Stimulated activated CD4-positive, alpha-beta T cell treated with anti-CD3 and anti-CD28 coated beads, Interleukin-12 subunit alpha, Interleukin-12 subunit beta, amount 100 ng/mL, for 24 hours (primary cell): Measurements from ENCODE around the gene DLL1.

Experiments
- DNase-seq, 2 experiments: peaks; one replicate each; pipeline ENCODE4 v3.0.0-alpha.2; 2020; ENCODE audit warnings: low read depth in 2 of 2

Gene DLL1

DNA sequence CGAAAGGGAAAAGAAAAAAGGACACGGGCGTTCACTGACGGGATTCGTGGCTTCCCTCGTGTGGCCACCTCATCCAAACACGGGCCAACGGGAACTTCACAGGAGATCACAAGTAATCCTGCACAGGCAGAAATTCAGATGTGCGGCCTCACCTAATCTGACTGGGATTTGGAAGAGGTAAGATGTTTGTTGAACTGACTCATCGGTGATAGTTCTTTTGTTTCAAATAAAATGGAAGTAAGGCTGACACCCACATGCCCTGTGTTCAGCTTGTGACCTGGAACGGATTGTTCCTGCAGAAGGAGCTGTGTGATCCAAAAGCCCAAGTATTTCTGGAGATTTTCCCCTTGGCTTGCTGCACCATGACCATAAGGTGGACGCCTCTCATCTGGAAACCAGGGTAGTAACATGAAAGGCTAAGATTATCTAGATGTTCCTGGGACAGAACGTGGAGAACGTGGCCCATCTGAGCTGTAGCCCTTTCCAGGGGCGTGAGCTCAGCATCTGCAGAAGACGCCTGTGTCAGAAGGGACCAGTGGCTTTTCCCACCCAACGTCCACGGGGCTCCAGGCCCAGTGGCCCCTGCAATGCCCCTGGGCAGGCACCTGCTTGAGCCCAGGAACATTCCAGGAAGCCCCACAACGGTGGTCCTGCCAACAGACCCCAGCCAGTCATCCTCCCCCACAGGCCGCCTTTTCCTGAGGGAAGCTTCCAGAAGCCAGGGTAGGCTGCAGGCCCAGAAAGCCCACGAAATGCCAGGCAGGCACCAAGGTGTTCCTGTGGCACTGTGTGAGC, 39.7 kb downstream of the DLL1 start:
- no peak for DNase-seq

DNA sequence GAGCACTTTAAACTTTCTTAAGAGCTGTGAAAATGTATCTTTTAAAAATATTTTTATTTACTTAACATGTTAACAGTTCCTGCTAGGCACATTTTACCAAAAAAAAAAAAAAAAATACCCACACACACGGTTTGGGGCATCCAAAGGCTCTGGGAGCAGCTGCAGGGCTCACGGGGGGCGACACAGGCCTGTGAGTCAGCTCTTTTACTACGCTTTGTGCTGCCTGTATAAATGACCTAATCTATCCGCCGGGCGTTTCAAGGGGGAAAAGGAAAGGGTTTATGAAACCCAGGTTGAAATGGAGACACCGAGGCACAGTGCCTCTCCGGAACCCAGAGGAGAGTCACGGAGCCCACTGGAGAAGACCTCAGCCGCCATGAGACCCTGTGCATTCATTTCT, 40.4 kb downstream of the DLL1 start:
- no peak for DNase-seq

- no peak for DNase-seq
Measured at GRCh38 chr6:170249817-170250216, 41.1 kb downstream of the DLL1 start.

GRCh38 chr6:170248861-170249600, 41.8 kb downstream of the DLL1 start:
- no peak for DNase-seq

DNA sequence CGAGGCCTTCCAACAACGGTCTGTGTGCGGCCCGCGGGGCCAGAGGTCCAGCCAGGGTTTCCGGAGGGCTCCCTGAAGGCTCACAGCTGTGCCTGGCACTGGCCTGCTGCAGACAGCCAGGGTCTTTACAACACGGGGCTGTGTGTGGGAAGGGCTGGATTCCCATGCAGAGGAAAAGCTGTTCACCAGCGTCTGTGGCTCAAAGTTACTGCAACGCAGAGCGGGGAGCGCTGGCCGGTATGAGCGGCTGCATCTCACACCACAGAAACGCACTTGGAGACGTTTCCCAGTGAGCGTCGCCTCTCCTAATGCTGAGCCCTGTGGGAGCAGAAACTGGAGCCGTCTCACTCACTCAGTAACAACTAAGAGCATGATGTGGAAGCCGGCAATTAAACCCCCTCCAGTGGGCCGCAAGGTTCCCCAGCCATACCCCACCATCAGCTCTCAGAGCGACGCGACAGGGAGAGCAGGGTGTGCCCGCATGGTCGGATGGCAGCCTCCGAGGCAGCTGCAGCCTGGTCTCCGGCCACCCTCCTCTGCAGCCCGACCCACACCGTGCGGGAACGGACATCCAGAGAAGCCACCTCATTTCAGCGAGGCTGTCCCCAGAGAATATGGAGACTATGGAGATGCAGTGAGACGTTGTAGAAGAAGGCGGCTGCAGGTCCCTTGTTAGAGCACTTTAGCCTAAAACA, 42.6 kb downstream of the DLL1 start:
- DNase-seq, result no peak

- no peak for DNase-seq
Measured at GRCh38 chr6:170247178-170247701, 43.6 kb downstream of the DLL1 start.

DNA sequence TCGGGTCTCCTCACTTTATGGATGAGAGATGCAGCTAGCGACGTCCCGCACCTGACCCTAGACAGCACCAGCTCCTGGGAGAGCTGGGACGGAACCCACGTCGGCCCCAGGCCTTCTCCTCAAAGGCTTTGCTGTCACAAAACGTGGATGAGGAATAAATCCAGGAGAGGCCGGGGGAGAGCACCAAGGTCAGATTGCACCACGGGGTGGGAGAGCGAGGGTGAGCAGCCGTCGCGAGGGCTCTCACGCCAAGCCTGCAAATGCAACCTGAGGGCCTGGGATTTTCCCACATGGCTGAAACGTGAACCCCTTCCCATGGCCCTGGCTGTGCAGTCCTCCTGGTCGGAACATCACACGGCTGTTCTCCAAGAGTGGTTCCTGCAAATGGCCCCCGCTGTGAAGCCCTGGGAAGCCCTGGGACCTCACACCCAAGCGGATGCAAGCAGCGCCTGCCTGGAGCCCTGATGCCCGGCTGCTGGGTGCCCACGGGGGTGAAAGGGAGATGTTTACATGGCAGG, 45.3 kb downstream of the DLL1 start:
- no peak for DNase-seq

DNA sequence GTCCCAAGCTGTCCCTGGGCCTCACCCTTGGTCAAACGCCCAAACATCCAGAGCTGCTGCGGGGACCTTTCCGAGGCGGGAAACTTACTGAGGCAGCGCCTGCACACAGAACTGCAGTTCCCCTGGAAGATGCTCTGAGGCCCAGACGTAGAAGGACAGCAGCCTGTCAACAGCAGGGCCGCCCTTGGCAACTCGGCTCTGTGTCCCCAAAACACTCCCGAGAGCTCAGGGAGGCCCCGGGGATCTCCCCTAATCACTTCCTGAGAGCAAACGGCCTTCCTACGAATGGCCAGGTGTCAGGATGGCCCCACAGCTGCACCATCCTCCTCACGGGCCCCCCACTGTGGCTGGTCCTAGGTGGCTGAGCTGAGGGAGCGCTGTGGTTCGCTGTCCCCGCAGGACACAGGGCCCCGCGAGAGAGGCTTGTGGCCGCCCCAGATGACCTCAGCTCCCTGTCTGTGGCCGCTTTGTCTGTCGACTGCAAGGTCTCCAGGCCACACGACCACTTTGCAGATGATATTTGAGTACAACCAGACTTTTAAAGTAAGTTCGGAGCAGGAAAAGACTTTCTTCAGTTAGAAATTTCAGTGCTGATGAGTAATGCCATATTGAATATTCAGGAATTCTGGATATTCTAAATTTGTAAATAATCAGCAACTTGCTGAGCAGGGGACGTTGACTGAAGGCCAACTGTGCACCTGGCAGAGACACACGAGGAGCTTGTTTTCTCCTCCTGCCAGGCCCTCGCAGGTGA, 46.0 kb downstream of the DLL1 start:
- no peak for DNase-seq

DNA sequence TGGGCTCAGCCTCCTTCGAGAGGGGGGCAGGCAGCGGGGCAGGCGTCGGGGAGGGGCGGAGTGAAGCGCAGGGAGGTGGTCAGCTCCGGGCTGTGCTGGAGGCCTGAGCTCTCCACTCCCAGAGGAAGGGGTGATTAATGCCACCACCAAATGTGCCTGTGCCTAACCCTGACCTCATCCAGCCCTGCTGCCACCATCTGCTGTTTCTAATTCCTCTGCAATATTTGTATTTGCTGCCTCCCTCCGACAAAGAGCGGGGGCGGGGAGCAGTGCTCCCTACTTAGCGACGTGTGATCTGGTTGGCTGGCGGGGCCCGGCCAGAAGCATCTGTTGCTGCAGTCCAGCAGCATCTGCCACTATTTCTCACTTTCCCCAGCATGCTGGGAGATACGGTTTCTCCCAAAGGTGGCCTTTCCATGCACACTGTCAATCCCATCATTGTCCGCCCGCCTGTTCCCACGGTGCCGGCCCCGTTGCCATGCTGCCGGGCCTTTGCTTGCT, 47.0 kb downstream of the DLL1 start:
- no peak for DNase-seq

GRCh38 chr6:170243386-170243785, 47.5 kb downstream of the DLL1 start:
- no peak for DNase-seq

DNA sequence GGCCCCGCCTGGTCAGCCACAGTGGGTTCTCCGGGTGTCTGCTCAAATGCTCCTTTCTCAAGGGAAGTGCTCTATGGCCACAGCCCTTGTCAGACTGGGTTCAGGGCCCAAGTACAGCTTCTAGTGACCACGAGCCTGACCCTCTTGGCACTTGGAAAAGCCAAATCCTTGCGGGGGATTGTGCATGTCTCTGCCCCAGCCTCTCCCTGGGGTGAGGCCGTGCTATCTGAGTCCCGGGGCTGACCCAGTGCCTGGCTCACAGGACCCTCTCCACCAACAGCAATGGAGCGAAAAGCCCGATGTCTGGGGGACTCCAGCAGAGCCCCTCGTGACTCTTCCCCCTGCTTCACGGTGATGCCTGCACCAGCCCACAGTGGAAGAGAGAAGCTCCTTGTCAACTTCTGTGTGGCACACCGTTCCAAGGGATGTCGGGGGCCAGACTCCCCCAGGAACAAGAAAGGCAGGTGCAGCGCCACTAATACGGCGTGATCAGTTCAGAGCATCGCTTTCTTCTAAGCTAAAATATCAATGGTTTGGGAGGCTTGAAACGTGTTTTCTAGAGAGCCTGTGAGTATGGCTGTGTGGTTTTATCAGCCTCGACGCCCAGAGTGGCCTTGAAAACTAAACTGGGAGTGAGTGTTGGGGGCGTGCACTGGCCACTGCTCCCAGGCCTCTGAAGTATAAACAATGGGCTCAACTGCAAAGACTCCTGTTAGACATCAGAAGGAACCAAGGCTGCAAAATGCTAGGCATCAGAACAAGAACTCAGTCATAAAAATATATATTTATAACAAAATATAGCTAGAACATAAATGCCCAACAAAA, 51.9 kb downstream of the DLL1 start:
- DNase-seq, result no peak

DNA sequence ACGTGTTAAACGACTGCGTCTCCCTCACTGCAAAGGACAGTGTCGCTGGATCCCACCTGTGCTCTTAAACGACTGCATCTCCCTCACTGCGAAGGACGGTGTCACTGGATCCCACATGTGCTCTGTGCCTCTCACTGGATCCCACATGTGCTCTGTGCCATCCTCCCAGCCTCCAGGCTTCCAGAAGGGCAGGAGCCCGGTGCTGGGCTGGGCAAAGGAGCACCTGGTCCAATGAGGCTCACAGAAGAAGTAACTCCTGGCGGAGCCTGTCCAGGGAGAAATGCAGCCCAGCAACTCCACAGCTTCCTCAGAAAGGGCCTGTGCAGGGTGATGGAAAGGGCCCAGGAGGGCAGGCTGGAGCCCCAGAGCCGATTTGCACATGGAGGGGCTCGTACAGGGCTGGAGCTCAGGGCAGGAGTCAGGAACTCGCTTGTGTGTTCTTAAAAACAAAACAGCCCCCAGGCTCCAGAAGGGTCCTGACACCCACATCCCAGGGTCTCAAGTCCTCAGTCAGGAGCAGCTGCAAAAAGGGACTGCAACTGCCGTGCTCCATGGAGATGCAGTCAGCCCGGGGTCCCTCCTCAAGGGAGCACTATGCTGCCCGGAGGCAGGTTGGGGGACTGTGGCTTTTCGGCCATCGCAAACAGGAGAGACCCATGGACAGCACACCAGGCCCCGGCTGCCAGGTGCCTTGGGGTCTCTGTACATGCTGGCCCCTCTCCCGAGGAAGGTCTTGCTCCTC, 52.7 kb downstream of the DLL1 start:
- DNase-seq, result no peak

DNA sequence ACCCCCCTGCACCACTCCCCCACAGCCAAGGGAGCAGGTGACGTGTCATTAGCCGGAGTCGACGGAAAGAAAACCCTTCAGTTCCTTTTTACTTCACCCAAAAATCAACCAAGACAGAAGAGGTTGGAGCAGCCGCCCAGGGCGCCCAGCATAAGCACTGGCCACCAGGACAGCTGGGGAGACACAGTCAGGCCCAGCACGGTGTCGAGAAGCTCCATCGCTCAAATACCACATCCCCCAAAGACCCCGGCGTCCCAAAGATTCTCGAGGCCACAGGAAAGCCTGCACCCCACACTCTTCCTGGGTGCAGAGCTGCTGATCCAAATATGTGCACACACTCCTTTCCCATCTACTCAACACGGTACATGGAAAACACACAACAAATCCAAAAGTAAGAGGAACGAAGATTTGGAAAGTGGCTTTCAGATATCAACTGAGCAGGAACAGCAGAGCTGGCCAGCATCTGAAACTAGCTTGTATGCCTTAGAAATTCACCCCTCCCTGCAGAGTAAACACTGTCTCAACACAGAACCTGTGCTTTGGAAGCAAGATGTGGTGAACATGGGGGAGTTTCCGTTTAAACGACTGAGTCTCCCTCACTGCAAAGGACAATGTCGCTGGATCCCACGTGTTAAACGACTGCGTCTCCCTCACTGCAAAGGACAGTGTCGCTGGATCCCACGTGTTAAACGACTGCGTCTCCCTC, 54.6 kb downstream of the DLL1 start:
- DNase-seq, result no peak

DNA sequence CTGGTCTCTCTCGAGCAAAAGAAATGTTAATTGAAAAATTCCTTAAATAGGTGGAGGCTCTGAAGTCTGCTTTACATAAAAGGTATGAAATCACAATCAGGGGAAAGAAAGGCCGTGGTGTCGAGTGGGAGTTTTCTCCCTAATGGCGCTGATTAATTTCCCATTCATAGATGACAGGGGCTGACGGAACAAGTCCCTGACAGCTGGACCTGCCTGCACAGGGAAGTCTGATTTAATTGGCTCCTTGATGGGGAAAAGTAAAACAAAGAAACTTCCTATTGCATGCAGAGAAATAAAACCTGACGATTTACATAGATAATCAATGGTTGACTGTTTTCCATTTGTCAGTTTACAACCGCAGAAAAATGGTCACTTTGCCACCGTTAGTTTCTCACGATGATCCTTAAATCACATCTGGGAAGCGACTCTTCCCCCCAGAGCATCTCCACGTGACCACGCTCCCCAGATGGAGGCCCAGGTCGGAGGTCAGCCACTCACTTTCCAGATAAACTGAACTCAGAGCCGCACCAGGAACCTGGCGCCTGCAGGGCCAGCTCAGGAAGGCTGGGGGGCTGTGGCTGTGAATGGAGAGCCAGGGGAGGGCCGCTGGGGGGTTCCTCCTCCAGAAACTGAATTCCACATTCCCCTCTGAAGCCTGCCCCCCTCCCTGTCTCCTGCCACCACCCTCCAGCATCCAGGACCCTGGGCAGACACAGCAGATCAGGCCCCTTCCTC, 55.3 kb downstream of the DLL1 start:
- no peak for DNase-seq

DNA sequence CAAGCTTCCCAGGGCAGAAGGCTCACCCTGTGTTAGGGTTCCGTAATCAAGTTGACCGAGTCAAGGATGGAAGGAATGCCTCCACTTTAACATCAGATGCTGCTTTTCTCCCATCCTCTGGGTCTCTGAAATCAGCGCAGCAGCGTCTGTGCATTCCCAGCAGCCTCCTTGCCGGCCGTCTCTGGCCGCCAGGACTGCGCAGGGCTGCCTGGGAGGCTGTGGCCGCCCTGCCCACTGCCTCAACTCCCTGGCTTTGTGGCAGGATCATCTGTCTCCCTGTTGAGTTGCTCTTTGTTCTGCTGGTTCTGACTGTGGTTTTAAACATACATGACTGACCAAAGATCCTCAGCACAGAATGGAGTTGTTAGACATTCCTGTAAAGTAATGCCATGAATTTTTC, 56.5 kb downstream of the DLL1 start:
- DNase-seq, result no peak

- DNase-seq, result no peak
Measured at GRCh38 chr6:170233286-170234205, 57.3 kb downstream of the DLL1 start.
